GM15510 (cell line): ENCODE measurements around the gene PPM1A.
A peak's percentile ranks its signal among the peaks of the same experiment; 100 is the strongest.

ENCODE experiments used
- POLR2A ChIP-seq: IDR thresholded peaks from 3 replicates; pipeline ENCODE4 v1.6.1; 2011; ENCODE audit warnings: borderline replicate concordance; ENCODE audit not compliant: insufficient read length; ENCODE audit errors: extremely low read depth

The PPM1A gene

DNA sequence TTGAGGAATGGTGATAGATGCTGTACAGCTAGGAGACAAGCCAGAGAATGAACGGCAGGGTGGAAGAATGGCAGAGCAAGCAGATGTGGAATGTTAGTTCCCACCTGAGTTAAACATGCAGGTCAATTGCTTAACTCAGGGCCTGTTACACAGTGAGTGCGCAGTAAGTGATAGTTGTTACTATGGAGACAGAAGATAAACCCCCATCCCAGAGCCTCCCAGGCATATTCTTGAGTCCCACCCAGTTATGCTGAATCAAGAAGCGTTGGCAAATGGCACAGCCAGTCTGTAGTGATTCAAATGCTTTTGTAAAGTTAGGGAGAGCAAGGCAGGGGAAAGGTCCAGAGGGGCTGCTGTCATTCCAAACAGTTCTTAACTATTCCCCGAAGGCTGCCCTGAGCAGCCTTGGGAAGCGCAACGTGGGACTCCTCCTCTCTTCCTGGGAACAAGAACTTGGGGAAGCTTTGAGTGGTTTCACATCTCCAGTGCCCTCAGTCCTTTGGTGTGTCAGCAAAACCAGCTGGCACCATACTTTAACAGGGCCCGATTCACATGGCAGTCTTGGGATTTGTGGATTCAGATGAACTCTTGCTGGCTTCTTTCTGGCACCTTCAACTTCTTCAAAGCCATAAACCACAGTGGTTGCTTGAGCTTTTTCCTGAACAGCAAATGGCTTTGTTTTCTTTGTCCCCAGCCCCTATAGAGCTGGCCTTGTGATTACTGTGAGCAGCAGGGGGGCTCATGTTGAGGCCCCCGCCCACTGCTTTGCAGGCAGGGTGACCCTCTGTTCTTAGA lies 66.4 kb downstream of the PPM1A start:
- no peak for TF ChIP-seq POLR2A

DNA sequence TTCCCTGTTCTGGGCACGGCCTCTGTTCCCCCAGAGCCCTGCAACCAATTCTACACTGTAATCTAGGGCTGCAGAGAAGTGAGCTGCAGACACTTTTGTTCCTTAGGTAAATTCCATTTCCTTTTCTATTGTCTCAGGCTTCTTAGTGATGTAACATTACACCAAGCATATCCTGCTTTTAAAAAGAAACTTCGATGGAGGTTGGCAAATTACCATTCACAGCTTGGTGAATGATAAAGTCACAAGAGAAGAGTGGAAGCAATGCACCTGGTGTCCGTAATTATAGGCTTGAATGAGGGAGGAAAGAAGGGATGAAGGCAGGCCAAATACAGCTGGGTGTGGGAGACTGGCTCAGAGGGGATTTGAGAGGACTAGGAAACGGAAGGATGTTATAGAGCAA lies 68.6 kb downstream of the PPM1A start:
- TF ChIP-seq POLR2A, result no peak

DNA sequence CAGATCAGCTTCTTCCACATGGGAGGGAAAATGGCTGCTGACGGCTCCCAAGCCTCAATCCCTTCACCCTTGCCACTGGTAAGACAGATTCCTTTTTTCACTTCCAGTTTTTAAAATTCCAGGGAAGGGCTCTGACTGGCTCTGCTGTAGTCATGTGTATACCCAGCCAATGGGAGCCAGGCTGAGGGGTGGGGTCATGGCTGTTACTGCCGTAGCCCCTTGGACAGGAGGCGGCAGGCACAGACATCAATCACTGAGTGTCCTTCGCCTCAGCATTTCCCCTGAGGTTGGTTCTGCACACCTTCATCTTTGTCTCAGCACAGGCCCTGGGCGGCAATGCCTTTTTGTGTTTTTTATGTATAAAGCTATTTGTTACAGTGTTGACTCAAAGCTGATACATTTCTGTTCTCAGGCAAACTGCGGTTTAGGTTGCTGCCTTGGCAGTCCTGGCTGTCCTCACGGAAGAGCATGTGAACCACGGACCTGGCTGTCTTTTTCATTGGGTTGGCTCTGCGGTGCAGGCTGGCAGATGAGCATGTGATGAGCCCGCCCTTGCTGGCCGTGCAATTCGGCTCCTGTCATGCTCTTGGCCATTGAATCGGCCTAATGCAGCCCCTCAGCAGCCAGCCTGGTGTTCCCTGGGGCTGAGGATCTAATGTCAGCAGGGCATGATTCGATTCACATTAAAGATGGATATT lies 74.3 kb downstream of the PPM1A start:
- no peak for TF ChIP-seq POLR2A

DNA sequence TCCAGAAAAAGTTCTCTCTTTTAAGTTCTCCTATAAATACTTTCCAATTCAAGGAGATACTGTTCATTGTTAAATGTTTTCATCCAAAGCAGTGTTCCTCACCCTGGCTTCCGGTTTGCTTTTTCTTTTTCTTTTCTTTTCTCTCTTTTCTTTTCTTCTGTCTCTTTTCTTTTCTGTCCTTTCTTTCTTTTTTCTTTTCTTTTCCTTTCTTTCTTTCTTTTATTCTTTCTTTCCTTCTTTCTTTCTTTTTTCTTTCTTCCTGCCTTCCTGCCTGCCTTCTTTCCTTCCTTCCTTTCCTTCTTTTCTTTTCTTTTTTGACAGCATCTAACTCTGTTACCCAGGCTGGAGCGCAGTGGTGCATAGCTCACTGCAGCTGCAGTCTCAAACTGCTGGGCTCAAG lies 75.8 kb downstream of the PPM1A start:
- TF ChIP-seq POLR2A, result no peak

DNA sequence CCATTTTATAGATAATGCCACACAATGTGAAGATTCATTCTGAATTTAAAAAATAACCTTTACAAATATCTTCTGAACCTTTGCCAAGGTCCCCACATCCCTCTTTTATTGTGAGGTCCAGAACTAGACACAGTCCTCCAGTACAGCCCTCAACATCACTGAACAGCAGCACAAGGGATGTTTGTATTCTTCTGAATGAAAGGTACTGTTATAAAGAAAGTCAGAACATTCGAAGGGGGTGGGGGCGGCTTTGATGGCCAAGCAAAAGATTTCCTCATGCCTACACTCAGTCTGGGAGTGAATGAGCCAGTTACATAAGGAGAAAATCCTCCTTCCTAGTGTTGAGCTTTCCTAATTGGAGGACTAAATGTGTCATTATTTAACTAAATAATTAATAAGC lies 77.3 kb downstream of the PPM1A start:
- TF ChIP-seq POLR2A, result no peak

DNA sequence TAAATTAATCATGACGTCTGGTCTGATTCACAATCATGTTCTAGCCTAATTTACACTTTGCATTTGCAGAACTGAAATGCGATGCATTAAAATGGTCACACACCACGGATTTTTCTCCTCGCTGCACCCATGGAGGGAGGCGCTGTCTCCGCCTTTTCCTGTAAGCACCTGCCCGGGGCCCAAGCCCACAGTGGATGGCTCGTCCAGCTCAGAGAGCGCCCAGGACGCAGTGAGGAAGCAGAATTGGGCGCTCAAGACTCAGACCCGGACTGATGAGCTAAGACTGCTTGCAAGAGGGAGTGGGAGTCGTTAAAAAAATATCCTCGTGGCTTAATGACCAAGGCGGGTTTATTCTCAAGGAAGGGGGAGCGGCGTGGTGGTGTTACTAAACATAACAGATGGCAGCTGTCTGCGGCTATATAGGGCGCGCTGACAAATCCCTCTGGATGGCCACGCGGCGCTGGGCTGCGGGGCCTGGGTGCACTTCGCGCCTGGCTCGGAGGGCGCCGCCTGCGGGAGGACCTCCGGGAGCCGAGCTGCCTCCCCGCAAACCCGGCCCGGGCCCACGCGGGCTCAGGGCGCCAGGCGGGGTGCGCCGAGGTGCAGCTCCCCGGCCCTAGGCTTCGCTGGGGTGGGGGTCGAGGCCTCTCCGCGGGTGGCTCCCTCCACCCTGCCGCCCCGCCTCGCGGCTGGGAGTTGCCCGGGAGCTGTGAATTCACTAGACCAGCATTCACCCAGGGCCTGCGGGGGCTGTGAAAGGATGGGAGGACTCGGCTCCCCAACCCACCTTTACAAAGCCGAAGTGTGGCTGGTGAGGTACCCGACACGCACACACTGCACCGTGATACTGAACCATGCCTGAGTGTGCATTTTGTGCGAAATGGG lies 78.7 kb downstream of the PPM1A start:
- peak; percentile 61 for TF ChIP-seq POLR2A

DNA sequence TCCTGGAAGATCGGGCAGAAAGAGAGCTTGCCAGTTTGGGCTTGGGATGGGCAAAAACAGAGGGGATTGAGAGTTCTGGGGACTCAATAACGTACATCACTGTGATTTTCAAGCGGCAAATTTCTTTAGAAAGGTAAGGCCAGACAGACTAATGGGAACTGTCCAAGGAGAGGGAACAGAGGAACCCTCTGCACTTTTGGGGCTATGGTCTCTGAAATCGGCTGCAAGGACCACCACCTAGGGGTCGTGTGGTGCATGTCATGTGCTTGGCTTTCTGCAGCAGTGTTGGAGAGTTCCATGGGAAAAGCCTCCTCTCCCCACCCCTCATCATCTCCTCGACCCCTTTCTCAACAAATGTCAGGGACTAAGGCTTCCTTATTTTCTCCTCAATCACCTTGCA lies 79.6 kb downstream of the PPM1A start:
- TF ChIP-seq POLR2A, result no peak

DNA sequence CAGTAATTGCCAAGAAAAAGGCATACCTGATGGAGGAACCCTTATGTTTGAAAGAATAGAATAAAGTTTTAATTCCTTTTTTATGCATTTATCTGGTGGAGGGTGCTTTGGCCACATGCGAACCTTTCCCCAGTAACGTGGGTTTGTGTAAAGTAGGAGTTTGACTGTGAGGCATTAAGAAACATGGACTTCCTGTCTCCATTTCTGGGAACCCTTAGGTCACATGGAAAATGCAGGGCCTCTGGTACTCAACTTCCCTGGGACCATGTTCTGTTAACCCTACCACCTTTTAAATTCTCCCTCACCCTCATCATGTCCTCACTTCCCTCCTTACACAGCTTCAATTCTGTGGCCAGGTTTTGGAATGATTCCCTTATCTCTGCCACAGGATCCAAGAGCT lies 80.3 kb downstream of the PPM1A start:
- TF ChIP-seq POLR2A, result no peak

DNA sequence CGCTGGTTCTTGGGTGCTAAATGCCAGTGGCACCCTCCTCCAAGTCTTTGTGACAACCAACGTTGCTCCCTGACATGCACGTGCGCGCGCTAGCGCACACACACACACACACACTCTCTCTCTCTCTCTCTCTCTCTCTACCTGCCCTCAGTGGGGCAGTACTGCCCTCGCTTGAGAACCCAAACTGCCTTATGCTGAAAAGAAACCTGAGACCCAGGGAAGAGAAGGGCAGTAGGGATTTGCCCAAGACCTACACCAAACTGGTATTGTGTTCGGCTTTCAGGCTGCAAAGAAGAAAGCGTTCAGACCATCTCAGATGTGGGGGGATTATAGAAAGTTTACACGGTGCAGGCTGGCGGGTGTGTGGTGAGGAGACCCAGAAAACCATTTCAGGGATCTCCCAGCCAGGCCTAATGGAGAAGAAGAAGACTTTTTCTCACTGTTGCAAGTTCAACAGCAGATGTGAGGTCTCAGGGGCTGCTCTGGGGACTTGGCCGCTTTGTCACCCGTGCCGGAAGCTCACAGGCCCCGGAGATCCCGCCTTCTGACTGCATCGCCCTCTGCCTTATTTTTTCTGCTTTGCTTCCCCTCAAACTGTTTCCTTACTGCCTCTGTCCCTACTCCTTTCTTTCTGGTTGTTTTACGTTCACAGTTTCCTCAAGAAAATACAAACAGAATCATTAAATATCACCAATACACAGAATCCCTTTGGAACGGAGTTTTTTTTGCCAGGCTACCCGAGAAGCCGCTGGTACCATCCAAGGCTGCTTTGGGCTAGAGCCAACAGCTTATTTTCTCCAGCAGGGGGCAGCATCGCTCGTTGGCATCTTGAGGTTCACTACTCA lies 82.4 kb downstream of the PPM1A start:
- TF ChIP-seq POLR2A, result peak; percentile 44

DNA sequence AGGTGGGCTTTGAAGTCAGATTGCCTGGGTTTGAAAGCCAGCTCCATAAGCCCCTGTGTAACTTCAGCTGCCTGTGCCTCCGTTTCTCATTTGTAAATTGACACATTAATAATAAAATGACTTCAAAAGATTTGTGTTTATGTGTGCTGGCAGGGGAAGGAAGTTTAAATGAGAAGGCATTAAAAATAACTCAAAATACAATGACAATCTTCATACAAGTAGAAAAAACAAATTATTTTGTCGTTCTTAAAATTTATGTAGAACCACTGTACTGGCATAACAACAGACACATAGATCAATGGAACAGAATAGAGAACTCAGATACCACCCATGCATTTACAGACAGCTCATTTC lies 83.0 kb downstream of the PPM1A start:
- no peak for TF ChIP-seq POLR2A

DNA sequence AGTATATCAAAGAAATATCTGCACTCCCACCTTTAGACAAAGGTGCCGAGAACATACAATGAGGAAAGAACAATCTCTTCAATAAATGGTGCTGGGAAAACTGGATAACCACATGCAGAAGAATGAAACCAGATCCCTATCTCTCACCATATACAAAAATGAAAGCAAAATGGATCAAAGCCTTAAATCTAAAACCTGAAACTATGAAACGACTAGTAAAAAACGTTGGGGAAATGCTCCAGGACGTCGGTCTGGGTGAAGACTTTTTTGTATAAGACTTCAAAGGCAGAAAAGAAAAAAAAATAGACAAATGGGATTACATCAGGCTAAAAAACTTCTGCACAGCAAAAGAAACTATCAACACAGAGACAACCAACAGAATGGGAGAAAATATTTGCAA lies 83.8 kb downstream of the PPM1A start:
- TF ChIP-seq POLR2A, result no peak

DNA sequence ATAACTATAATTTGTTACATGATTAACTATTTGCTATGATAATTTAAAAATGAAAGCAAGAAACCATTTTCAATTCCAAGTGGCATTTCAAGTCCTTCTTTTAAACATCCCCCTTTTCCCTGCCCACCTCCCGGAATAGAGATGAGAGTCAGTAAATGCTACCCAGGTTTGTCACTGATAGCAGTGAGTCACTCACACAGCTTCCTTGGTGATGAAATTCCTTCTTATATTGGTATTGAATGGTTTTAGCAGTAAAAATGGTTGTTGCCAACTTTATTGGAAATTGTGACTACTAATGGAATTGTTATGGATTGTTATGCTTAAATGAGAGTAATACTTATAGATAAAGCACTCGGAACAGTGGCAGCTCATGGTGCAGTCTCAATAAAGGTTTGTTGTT lies 90.5 kb downstream of the PPM1A start:
- no peak for TF ChIP-seq POLR2A

DNA sequence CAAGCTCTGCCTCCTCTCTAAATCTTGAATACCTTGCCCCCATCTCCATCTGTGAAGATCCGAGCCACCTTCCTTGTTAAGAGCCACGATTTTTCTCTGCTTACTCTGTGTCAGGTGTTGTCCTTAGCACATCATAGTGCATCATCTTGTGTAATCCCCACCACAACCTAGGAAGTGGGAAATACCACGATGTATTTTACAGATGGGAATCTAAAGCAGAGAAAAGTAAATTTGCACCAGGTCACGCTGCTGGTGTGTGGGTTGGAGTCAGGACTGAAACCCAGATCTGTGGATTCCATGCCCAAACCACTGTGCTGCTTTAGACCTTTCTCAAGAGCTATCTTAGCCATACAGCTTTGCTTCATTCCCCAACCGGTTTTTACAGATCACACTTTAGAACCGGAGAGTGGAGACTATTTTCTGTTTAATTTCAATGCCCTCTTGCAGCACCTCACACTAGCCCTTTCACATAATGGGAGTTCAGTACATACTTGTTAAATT lies 94.6 kb downstream of the PPM1A start:
- no peak for TF ChIP-seq POLR2A

DNA sequence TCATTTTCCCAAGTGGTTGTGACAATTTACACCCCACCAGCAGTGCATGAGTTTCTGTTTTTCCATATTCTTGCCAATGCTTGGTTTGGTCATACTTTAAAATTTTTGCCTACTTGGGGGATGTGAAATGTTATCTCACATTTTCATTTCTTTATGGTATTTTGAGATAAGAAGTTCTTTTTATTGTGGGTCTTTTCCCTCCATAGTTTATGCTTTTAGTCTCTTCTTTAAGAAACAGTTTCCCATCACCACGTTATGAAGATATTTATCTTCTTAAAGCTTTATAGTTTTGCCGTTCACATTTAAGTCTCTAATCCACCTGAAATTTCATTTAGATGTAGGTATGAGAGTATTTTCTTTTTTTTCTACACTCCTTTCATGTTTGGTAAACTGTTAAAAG lies 95.7 kb downstream of the PPM1A start:
- no peak for TF ChIP-seq POLR2A

DNA sequence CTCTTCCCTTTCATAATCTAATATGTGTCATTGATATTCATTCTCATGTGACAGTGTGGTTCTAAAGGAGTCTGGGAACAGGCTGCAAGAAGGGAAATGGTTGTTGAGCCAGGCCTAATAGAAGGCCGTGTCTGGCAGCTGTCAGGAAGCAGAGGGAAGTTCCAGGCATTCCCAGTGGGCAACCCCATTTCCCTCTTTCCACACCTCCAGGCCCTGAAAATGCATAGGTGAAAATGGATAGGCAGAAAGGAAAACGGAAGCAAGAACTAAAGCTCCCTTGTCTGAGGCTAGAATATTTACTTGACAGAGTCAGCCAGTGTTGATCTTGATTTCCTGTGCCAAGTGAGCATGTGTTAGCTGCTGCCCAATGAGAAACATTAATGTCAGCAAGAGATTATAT lies 97.7 kb downstream of the PPM1A start:
- no peak for TF ChIP-seq POLR2A

DNA sequence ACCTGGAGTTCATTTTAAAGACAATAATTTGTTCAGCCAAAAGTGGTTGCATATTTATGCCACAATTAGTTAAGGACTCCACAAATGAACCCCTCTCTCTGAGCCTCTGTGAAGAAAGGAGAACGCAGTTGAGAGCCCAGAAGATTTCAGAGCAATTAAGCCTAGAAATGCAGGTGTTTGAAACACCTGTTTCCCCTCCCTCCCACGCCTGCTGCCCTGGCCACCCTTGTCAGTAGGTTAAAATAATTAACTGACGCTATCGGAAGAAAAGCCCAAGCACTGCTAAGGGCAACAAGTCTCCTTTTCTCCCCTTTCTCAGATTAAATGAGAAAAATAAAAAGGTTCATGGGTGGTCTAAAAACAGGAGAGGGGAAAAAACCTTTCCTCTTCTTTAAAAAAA lies 99.2 kb downstream of the PPM1A start:
- no peak for TF ChIP-seq POLR2A
